Measurements from ENCODE around the gene MEX3C.

MEX3C gene

GRCh38 chr18:51196118-51196810 is 1.2 kb downstream of the MEX3C start:
- no peaks in the 10 kb centered on the region for H3K36me3 ChIP-seq (ENCODE audit: insufficient read depth, low read length)
- no peaks in the 10 kb centered on the region for H3K9me3 ChIP-seq (ENCODE audit: control insufficient read depth, insufficient read depth, low read length)
- H3K9ac ChIP-seq (ENCODE audit: low read depth, low read length) = peak overlapping the region; percentile 97
- peaks cover 18% of the 10 kb centered on the region for H3K4me1 ChIP-seq (ENCODE audit: insufficient read depth, low read length)

- Histone ChIP-seq H3K36me3 (ENCODE audit: insufficient read depth, low read length) (no peaks in the 10 kb centered on the region), H3K9me3 (ENCODE audit: control insufficient read depth, insufficient read depth, low read length) (no peaks in the 10 kb centered on the region), H3K9ac (ENCODE audit: low read depth, low read length) (peak overlapping the region; percentile 97), H3K4me1 (ENCODE audit: insufficient read depth, low read length) (peaks cover 18% of the 10 kb centered on the region)
Observed at GRCh38 chr18:51195451-51196117, 1.9 kb downstream of the MEX3C start.

DNA sequence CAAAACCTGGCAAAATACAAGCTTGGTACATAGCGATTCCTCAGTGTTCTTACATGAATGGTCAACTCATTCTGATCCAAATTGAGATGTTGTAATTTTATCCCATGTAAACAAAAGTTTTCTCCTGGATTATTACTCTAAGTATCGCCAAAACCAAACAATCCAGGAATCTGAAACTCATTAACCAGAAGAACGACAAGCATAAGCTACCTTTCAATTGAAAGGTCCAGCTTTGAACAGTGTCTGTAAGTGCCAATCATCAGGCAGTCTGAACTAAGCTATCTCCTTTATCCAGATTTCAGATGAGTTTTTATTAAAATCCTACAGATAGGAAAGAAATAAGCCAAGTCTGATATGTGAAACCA is 2.4 kb downstream of the MEX3C start:
- Histone ChIP-seq H3K9me3 (ENCODE audit: control insufficient read depth, insufficient read depth, low read length) (no peaks in the 10 kb centered on the region), H3K4me1 (ENCODE audit: insufficient read depth, low read length) (peaks cover 18% of the 10 kb centered on the region), H3K9ac (ENCODE audit: low read depth, low read length) (peak overlapping the region; percentile 97), H3K36me3 (ENCODE audit: insufficient read depth, low read length) (no peaks in the 10 kb centered on the region)

DNA sequence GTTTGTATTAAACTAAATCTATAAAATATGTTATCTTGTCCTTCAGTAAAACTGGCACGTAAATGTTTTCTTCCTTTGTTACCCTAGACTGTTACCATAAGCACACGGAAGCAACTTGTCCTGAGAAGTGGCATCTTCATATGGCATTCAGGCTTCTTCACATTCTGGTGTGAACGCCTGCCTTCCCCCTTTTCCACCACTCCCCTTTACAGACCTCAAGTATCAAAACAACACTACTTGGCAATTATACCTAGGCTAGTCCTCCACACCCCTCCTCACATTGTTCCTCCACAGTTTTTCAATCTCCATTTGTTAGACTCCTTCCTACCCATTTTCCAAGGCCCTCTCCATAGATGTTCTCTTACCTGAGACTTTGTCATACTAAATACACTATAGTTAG is 2.9 kb downstream of the MEX3C start:
- Histone ChIP-seq H3K9me3 (ENCODE audit: control insufficient read depth, insufficient read depth, low read length) (no peaks in the 10 kb centered on the region), H3K36me3 (ENCODE audit: insufficient read depth, low read length) (no peaks in the 10 kb centered on the region), H3K9ac (ENCODE audit: low read depth, low read length) (peak overlapping the region; percentile 97), H3K4me1 (ENCODE audit: insufficient read depth, low read length) (peaks cover 18% of the 10 kb centered on the region)

- Histone ChIP-seq H3K4me1 (ENCODE audit: insufficient read depth, low read length) (peaks cover 18% of the 10 kb centered on the region), H3K36me3 (ENCODE audit: insufficient read depth, low read length) (no peaks in the 10 kb centered on the region), H3K9ac (ENCODE audit: low read depth, low read length) (no peak overlapping the region), H3K9me3 (ENCODE audit: control insufficient read depth, insufficient read depth, low read length) (no peaks in the 10 kb centered on the region)
Observed at GRCh38 chr18:51193621-51194287, 3.7 kb downstream of the MEX3C start.

GRCh38 chr18:51192696-51193095 is 4.8 kb downstream of the MEX3C start:
- Histone ChIP-seq H3K4me1 (ENCODE audit: insufficient read depth, low read length) (peaks cover 18% of the 10 kb centered on the region), H3K36me3 (ENCODE audit: insufficient read depth, low read length) (no peaks in the 10 kb centered on the region), H3K9me3 (ENCODE audit: control insufficient read depth, insufficient read depth, low read length) (no peaks in the 10 kb centered on the region), H3K9ac (ENCODE audit: low read depth, low read length) (no peak overlapping the region)

GRCh38 chr18:51192026-51192425 is 5.5 kb downstream of the MEX3C start:
- no peak overlapping the region for H3K9ac ChIP-seq (ENCODE audit: low read depth, low read length)
- peaks cover 18% of the 10 kb centered on the region for H3K4me1 ChIP-seq (ENCODE audit: insufficient read depth, low read length)
- no peaks in the 10 kb centered on the region for H3K9me3 ChIP-seq (ENCODE audit: control insufficient read depth, insufficient read depth, low read length)
- H3K36me3 ChIP-seq (ENCODE audit: insufficient read depth, low read length) = no peaks in the 10 kb centered on the region

DNA sequence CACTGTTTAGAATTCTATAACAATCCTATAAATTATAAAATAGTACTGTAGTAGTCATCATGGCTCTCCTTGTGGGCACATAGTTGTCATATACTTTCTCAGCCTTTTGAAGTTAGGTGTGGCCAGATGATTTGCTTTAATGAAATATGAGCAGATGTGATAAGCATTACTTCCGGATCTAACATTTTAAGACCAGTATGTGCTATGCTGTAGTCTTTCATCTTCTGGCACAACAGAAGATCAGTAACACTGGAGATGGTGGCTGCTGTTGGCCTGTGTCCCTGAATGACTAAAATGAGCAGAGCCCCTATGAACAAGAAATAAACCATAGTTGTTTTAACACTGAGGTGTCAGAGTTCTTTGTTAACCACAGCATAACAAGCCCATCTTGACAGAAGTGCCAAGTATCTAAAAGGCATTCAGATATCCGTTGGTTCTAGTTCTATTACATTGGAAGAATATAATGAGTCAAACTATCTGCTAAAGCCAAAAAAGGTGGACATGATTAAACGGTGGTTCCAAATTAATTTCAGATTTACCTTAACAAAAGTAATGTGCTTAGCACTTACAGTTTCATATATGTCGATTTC is 6.3 kb downstream of the MEX3C start:
- H3K9me3 ChIP-seq (ENCODE audit: control insufficient read depth, insufficient read depth, low read length) = no peaks in the 10 kb centered on the region
- H3K9ac ChIP-seq (ENCODE audit: low read depth, low read length) = no peak overlapping the region
- no peaks in the 10 kb centered on the region for H3K36me3 ChIP-seq (ENCODE audit: insufficient read depth, low read length)
- peaks cover 18% of the 10 kb centered on the region for H3K4me1 ChIP-seq (ENCODE audit: insufficient read depth, low read length)

DNA sequence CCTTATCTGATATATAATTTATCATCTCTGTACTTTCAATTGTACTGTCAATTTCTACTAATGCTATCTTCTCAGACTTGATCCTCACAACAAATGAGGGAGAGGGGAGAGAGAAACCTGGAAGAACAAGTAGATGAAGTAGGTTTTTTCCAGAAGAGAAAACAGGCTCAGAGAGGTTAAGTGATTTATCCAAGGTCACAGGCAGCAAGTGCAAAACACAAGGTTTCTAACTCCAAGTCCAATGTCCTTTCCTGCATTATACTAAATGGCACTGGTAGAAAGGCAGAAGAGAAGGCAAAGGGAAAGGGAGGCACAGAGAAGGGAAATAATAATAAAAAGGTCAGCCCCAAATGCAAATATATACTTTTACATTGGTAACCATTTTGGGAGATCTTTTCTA is 7.5 kb downstream of the MEX3C start:
- Histone ChIP-seq H3K9ac (ENCODE audit: low read depth, low read length) (no peak overlapping the region), H3K9me3 (ENCODE audit: control insufficient read depth, insufficient read depth, low read length) (no peaks in the 10 kb centered on the region), H3K4me1 (ENCODE audit: insufficient read depth, low read length) (peaks cover 18% of the 10 kb centered on the region), H3K36me3 (ENCODE audit: insufficient read depth, low read length) (no peaks in the 10 kb centered on the region)

DNA sequence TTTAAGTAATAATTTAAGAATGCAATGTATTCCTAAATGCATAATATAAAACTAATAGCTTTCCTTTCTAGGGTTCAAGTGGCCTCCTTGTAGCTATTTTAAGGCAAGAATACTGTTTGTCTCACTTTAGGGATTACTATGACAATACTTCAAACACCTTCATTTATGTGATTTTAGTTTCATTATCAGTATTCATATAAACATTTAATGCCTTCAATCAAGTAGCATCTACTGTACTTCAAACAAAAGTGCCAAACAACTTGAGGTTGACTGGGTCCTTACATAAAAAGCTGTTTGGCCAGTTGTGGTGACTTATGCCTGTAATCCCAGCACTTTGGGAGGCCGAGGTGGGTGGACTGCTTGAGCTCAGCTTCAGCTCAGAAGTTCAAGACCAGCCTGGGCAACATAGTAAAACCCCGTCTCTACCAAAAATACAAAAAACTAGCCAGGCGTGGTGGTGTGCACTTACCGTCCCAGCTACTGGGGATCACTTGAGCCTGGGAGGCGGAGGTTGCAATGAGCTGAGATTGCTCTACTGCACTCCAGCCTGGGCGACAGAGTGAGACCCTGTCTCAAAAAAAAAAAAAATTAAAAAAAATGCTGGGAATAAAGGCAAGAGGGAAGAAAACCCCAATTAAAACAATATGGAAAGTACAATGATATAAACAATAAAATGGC is 9.3 kb downstream of the MEX3C start:
- Histone ChIP-seq H3K9ac (ENCODE audit: low read depth, low read length) (no peak overlapping the region), H3K4me1 (ENCODE audit: insufficient read depth, low read length) (peaks cover 11% of the 10 kb centered on the region; the same call in 1 of the 2 replicates)

GRCh38 chr18:51185075-51185474 is 12.4 kb downstream of the MEX3C start:
- H3K9ac ChIP-seq (ENCODE audit: low read depth, low read length) = no peak overlapping the region
- no peaks in the 10 kb centered on the region for H3K36me3 ChIP-seq (ENCODE audit: insufficient read depth, low read length)
- H3K4me1 ChIP-seq (ENCODE audit: insufficient read depth, low read length) = no peaks in the 10 kb centered on the region; the same call in 1 of the 2 replicates
- H3K9me3 ChIP-seq (ENCODE audit: control insufficient read depth, insufficient read depth, low read length) = no peaks in the 10 kb centered on the region

More for the DNA sequence above, 9.3 kb downstream of the MEX3C start:
- no peaks in the 10 kb centered on the region for H3K36me3 ChIP-seq (ENCODE audit: insufficient read depth, low read length)
- no peaks in the 10 kb centered on the region for H3K9me3 ChIP-seq (ENCODE audit: control insufficient read depth, insufficient read depth, low read length)

DNA sequence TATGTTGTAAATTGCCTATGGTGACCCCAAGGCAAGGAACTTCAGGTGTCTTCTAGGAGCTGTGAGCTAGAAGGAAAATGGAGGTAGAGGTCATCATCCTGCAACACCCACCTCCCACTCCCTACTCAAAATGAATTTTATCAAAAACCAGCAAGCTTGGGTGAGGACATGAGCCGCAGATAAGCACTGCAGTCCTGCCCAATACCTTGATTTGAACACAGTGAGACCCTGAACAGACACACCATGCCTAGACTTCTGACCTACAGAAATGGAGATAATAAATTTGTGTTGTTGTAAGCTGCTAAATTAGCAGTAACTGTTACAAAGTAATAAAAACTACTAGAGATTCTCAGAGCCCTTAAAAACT is 13.4 kb downstream of the MEX3C start:
- H3K36me3 ChIP-seq (ENCODE audit: insufficient read depth, low read length) = no peaks in the 10 kb centered on the region
- no peaks in the 10 kb centered on the region for H3K9me3 ChIP-seq (ENCODE audit: control insufficient read depth, insufficient read depth, low read length)
- H3K4me1 ChIP-seq (ENCODE audit: insufficient read depth, low read length) = no peaks in the 10 kb centered on the region; the same call in 1 of the 2 replicates
- no peak overlapping the region for H3K9ac ChIP-seq (ENCODE audit: low read depth, low read length)

DNA sequence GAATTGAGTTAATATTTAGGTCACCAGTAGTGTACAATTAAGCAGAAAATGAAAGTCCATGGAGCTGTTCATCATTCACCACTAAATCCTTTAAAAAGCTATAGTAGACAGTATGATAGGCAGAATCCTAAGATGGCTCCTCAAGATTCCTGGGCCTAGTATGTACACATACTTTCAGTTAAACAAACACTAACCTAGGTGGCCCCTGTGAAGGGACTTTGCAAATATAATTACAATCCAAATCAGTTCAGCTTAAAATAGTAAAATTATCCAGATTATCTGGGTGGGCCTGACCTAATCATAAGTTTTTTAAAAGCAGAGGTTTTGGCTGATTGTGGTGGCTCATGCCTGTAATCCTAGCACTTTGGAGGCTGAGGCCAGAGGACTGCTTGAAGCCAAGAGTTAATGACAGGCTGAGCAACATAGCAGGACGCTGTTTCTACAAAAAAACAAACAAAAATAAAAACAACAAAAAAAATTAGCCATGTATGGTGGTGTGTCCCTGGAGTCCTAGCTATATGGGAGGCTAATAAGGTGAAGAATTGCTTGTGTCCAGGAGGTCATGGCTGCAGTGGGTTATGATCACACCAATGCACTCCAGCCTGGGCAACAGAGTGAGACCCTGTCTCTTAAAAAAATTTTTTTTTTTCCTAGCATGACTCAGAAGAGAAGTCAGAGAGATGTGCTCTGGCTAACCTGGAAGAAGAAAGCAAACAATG is 13.9 kb downstream of the MEX3C start:
- Histone ChIP-seq H3K4me1 (ENCODE audit: insufficient read depth, low read length) (no peaks in the 10 kb centered on the region; the same call in 1 of the 2 replicates), H3K36me3 (ENCODE audit: insufficient read depth, low read length) (no peaks in the 10 kb centered on the region), H3K9me3 (ENCODE audit: control insufficient read depth, insufficient read depth, low read length) (no peaks in the 10 kb centered on the region), H3K9ac (ENCODE audit: low read depth, low read length) (no peak overlapping the region)

DNA sequence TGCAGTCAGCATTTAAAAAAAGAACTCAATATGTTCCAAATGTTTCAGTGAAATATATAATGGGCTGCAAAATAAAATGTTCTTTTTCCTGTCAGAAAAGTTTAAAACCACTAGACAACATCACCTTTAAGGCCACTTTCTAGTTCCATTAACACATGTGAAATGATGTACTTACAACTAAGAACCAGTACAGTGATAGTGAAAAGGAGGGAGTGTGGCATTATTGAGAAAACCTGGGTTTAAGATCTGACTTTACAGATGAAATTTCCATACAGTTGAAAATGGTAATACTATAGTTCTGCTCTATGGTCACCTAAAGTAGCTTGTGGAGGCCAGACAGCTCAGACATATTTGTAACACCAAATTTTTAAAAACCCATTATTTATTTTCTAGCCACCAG is 14.7 kb downstream of the MEX3C start:
- Histone ChIP-seq H3K9ac (ENCODE audit: low read depth, low read length) (no peak overlapping the region), H3K36me3 (ENCODE audit: insufficient read depth, low read length) (no peaks in the 10 kb centered on the region), H3K4me1 (ENCODE audit: insufficient read depth, low read length) (no peaks in the 10 kb centered on the region; the same call in 1 of the 2 replicates), H3K9me3 (ENCODE audit: control insufficient read depth, insufficient read depth, low read length) (no peaks in the 10 kb centered on the region)

Data from ES-I3 (cell line).